Measurements from ENCODE around the gene DHODH.

DNA sequence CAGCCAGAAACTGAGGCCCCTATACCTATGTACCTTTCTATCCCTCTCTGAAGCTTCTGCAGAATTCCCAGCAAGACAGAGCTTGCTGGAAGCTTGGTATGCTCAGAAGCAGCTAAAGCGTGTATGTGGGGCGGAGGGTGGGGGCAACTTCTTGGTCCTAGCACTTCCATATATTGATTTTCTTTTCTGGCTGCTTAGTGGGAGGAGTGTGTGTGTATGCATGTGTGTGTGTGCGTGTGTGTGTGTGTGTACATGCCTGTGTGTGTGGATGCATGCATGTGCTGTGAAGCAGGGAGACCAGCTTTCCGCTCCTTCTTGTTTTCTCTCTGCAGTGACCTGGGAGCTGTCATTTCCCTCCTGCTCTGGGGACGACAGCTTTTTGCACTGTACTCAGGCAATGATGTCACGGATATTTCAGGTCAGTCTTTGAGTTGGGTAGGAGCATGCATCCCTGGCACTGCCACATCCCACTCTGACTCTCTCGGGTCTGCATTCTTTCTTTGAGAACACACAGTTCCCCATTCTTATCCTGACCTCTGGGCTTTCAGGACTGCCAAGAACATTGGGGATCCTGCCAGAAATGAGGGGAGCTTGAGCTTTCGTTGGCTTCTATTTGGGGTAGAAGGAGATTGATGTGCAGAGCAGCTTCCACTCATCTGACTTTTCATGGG, 65.2 kb downstream of the DHODH start:
- TF ChIP-seq, protein P1, sequence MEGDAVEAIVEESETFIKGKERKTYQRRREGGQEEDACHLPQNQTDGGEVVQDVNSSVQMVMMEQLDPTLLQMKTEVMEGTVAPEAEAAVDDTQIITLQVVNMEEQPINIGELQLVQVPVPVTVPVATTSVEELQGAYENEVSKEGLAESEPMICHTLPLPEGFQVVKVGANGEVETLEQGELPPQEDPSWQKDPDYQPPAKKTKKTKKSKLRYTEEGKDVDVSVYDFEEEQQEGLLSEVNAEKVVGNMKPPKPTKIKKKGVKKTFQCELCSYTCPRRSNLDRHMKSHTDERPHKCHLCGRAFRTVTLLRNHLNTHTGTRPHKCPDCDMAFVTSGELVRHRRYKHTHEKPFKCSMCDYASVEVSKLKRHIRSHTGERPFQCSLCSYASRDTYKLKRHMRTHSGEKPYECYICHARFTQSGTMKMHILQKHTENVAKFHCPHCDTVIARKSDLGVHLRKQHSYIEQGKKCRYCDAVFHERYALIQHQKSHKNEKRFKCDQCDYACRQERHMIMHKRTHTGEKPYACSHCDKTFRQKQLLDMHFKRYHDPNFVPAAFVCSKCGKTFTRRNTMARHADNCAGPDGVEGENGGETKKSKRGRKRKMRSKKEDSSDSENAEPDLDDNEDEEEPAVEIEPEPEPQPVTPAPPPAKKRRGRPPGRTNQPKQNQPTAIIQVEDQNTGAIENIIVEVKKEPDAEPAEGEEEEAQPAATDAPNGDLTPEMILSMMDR (IDR thresholded peaks at IDR 0.05), result no peak
- no peak for TF ChIP-seq POLR2A (IDR thresholded peaks at IDR 0.05; ENCODE audit: low read depth)
- peak in 1 of 2 donors; percentile 24 for TF ChIP-seq POLR2AphosphoS5 (IDR thresholded peaks at IDR 0.05)

Data from esophagus muscularis mucosa (tissue), 3 donors.